ENCODE measurements around the gene ELOA.

ELOA gene

DNA sequence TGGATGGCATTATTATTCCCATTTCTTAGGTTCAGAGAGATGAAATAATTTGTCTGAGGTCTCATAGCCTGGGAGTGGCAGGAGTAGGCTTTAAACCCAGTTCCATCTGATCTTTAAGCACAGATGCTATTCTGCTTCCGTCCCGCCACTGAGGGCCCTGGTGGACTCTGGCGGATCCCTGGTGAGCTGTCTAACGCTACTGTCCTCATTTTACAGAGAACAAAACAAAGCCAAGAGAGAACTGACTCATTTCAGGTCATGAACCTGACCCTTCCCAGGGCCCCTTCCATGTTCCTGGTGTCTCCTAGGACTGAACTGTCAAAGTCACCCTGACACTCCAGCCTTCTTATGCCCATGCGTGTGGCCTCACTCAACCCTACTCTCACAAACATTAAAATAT lies 60.4 kb downstream of the ELOA start:
- no peak for DNase-seq

DNA sequence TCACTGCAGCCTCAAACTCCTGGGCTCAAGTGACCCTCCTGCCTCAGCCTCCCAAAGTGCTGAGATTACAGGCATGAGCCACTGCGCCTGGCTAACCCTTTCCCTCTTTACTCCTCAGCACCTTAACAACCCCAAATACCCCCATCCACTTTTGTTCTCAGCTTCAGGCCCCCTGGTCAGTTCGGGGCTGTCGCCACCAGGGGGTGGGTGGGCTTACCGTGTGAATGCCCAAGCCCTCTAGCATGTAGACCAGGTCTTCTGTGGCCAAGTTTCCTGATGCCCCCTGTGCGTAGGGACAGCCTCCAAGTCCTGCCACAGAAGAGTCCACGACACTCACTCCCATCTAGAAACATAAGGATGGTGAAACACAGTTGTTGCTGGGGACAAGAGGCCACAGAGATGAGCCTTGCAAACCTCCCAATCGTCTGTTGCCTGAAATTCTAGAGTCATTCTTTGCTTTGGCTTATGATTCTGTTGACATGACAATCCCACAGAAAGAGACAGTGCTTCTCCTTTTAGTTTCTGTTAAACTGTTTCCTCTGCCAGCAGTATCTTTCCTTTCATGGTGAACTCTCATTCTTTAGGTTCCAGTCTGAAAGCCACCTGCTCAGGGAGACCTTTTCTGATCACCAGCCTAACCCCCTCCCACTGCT lies 61.0 kb downstream of the ELOA start:
- DNase-seq = no peak

- no peak for DNase-seq
Measured at GRCh38 chr1:23805025-23805424, 61.8 kb downstream of the ELOA start.

- no peak for DNase-seq
Measured at GRCh38 chr1:23806280-23806679, 63.0 kb downstream of the ELOA start.

DNA sequence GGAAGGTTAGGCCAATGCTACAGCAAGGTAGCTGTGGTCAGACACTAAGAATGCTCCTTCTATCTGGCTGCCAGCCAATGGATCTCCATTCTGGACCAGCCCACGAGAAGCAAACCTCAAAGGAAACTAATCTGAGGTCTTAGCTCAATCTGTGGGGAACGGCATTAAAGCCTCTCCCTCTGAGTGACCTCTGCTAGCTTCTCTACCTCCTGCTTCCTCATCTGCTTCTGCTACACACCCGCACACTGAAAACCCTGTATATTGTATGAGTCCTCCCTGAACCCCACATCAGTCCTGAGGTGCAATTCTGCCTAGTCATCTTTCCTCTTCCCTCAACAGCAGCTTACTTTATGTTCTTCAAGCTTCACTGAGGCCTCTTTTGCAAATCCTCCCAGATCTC lies 64.2 kb downstream of the ELOA start:
- no peak for DNase-seq

GRCh38 chr1:23809751-23810171 lies 66.5 kb downstream of the ELOA start:
- DNase-seq = peak; percentile 18 to 49

GRCh38 chr1:23810818-23811540 lies 67.7 kb downstream of the ELOA start:
- peak in 1 of 2 experiments; percentile 15 for DNase-seq

Data from NCI-H1930 (cell line).